Endothelial cell of umbilical vein (primary cell): ENCODE results near the gene BRSK2. TPM values are rescaled to one million over a fixed set of nuclear protein-coding genes. Genes with fewer than 3 reads are reported as not detected.

Source experiments
- BruUV-seq: library from RNA; stranded (reverse); fragments of 400-500 nt; replicated peaks from 2 replicates; lab custom pipeline; 2021; lab: Mats Ljungman, UMichigan
- CTCF ChIA-PET: fragments of 300-600, 350-600 bp; sonication (Branson Sonifier 250); formaldehyde crosslinking; loops from one replicate; lab custom pipeline; 2021; ENCODE audit warnings: antibody characterized with exemption, inconsistent platforms; lab: Charles Lee
- POLR2A ChIA-PET: fragments of 300-600, 350-600 bp; sonication (Branson Sonifier 250); formaldehyde crosslinking; loops from one replicate; lab custom pipeline; 2021; ENCODE audit warnings: antibody characterized with exemption, inconsistent platforms; lab: Charles Lee
- DNase-seq: peaks from one replicate; pipeline ENCODE4 v3.0.0-alpha.2; 2011; ENCODE audit warnings: low read depth, low spot score
- FAIRE-seq: peaks from 2 replicates; lab custom pipeline; 2011; peaks lifted over from hg19 to GRCh38; lab: Jason Lieb, UNC
- H2AFZ ChIP-seq: 2 replicates; pipeline ENCODE4 v1.6.0; 2012; ENCODE audit warnings: low read depth, low read length, control low read depth, inconsistent platforms
- H3K27ac ChIP-seq: 2 replicates; pipeline ENCODE4 v1.5.1; 2011; ENCODE audit warnings: low read depth, mild to moderate bottlenecking, control low read depth, low read length, moderate library complexity; ENCODE audit not compliant: insufficient read depth
- H3K27me3 ChIP-seq, 2 experiments: 2 replicates each; pipeline versions ENCODE4 v1.6.0 to v1.6.1; 2011; ENCODE audit warnings: low read length in 2 of 2, mixed read lengths in 1 of 2; ENCODE audit not compliant: control insufficient read depth in 2 of 2, insufficient read depth in 2 of 2
- H3K36me3 ChIP-seq, 2 experiments: 2 replicates in 1 of 2; 3 replicates in 1 of 2; pipeline ENCODE4 v1.5.1; 2011; ENCODE audit warnings: low read length in 2 of 2, mild to moderate bottlenecking in 1 of 2, moderate library complexity in 1 of 2; ENCODE audit not compliant: control insufficient read depth in 2 of 2, insufficient read depth in 2 of 2; ENCODE audit errors: extremely low read depth in 1 of 2
- H3K4me1 ChIP-seq: 3 replicates; pipeline ENCODE4 v1.5.1; 2011; ENCODE audit warnings: mild to moderate bottlenecking, low read length; ENCODE audit not compliant: control insufficient read depth, insufficient read depth; ENCODE audit errors: extremely low read depth
- H3K4me2 ChIP-seq: 2 replicates; pipeline ENCODE4 v1.6.1; 2011; ENCODE audit warnings: low read length, control low read depth, mixed read lengths; ENCODE audit not compliant: insufficient read depth
- H3K4me3 ChIP-seq, 3 experiments: fragments of 200-600 bp in 1 of 3; sonication (generic), shearing (Covaris generic) in 1 of 3; replicated peaks in 1 of 3; 2 replicates each; pipeline ENCODE4 v1.5.1; 2011 to 2016; ENCODE audit warnings: control low read depth in 3 of 3, low read length in 3 of 3, mild to moderate bottlenecking in 2 of 3, inconsistent platforms in 1 of 3, low read depth in 1 of 3, moderate library complexity in 1 of 3; ENCODE audit not compliant: insufficient read depth in 1 of 3
- H3K79me2 ChIP-seq: 2 replicates; pipeline ENCODE4 v1.6.0; 2012; ENCODE audit warnings: low read length, inconsistent platforms; ENCODE audit not compliant: control insufficient read depth, insufficient read depth
- H3K9ac ChIP-seq: replicated peaks from 2 replicates; pipeline ENCODE3; 2011; ENCODE audit warnings: low read length, control low read depth; ENCODE audit not compliant: insufficient read depth; ENCODE audit errors: extremely low read depth
- H3K9me1 ChIP-seq: replicated peaks from 3 replicates; pipeline ENCODE4 v1.6.0; 2011; ENCODE audit warnings: mild to moderate bottlenecking, low read length; ENCODE audit not compliant: control insufficient read depth, insufficient read depth; ENCODE audit errors: extremely low read depth
- H3K9me3 ChIP-seq: replicated peaks from 2 replicates; pipeline ENCODE4 v1.5.1; 2012; ENCODE audit warnings: low read length, inconsistent platforms; ENCODE audit not compliant: control insufficient read depth, insufficient read depth
- H4K20me1 ChIP-seq: replicated peaks from 2 replicates; pipeline ENCODE3; 2011; ENCODE audit warnings: mild to moderate bottlenecking, low read length; ENCODE audit not compliant: control insufficient read depth, insufficient read depth; ENCODE audit errors: extremely low read depth
- CTCF ChIP-seq, 2 donors: IDR thresholded peaks; 1 replicate in 1 of 2; 2 replicates in 1 of 2; pipeline ENCODE4 v1.5.1; 2011; ENCODE audit warnings: low read length in 2 of 2, mild to moderate bottlenecking in 2 of 2, moderate library complexity in 2 of 2, control low read depth in 1 of 2, inconsistent platforms in 1 of 2, low read depth in 1 of 2; ENCODE audit not compliant: insufficient read depth in 1 of 2; ENCODE audit errors: extremely low read depth in 1 of 2
- GATA2 ChIP-seq: IDR thresholded peaks from 2 replicates; pipeline ENCODE4 v1.7.0; 2011; ENCODE audit warnings: low read depth, mild to moderate bottlenecking, moderate library complexity, mixed read lengths, low read length; ENCODE audit not compliant: insufficient read length, insufficient read depth
- MAX ChIP-seq: IDR thresholded peaks from 2 replicates; pipeline ENCODE4 v1.6.1; 2011; ENCODE audit not compliant: insufficient read depth, insufficient read length
- MYC ChIP-seq: IDR thresholded peaks from one replicate; pipeline ENCODE4 v1.6.1; 2011; ENCODE audit warnings: mild to moderate bottlenecking, low read depth, low read length
- POLR2A ChIP-seq: IDR thresholded peaks from 2 replicates; pipeline ENCODE4 v1.6.1; 2012; ENCODE audit warnings: low read depth, mild to moderate bottlenecking, control low read depth, low read length
- dilution Hi-C: fragments of 300-500 bp; cut with MboI; formaldehyde crosslinking; loops from one replicate; pipeline ENCODE4 v1.15.0; 2019; ENCODE audit warnings: low sequenced_read_pairs; ENCODE audit not compliant: extremely low pct_ligation_motif_present
- intact Hi-C: fragments of 100-400 bp; cut with micrococcal nuclease; formaldehyde crosslinking; loops from one replicate; pipeline ENCODE4 v1.10.0; 2022
- polyA plus RNA-seq, 4 experiments: library from polyadenylated mRNA; depleted of rRNA in 3 of 4; stranded (reverse) in 3 of 4; unstranded in 1 of 4; fragments of >200 nt; gene quantifications; 2 replicates each; pipeline versions ENCODE4 v1.2.1 to v1.2.3, GENCODE V29; 2011 to 2012; ENCODE audit warnings: missing spikeins in 1 of 4
- total RNA-seq: library from RNA; stranded (reverse); gene quantifications from 2 replicates; pipeline ENCODE4 v1.2.3, GENCODE V29; 2021

The BRSK2 gene
- total and polyA plus RNA-seq, 2 donors (not counting 3 experiments of a cell fraction or from before 2014, with no cell fraction given) = 0.08 to 0.20 TPM

- H3K27me3 ChIP-seq = no peaks in the 10 kb centered on the region
- TF ChIP-seq GATA2 (no peak), POLR2A (no peak), CTCF (IDR thresholded peaks at IDR 0.05; ENCODE audit: extremely low read depth in 1 of 2, insufficient read depth in 1 of 2, low read depth in 1 of 2, low read length in 2 of 2) (no peak)
- no peaks in the 10 kb centered on the region for H3K4me1 ChIP-seq
- FAIRE-seq (no peak), DNase-seq (no peak)
- H3K79me2 ChIP-seq = no peaks in the 10 kb centered on the region
- CTCF ChIA-PET = no interaction called here
- H4K20me1 ChIP-seq = no peaks in the 10 kb centered on the region
- POLR2A ChIA-PET = no interaction called here
- H3K9ac ChIP-seq = no peak overlapping the region
- no TSS peak for BruUV-seq
- H2AFZ ChIP-seq = no peak overlapping the region
- H3K4me2 ChIP-seq = no peak overlapping the region
- intact Hi-C loops = no loop called here
- no peaks in the 10 kb centered on the region for H3K9me3 ChIP-seq
- H3K36me3 ChIP-seq = no peaks in the 10 kb centered on the region
- no peak overlapping the region for H3K27ac ChIP-seq
- dilution Hi-C loops = no loop called here
- no peaks in the 10 kb centered on the region for H3K9me1 ChIP-seq
- no peak overlapping the region for H3K4me3 ChIP-seq
Measured at GRCh38 chr11:1440496-1440895, 50.8 kb downstream of the BRSK2 start.

- no peak overlapping the region for H3K9ac ChIP-seq
- no peaks in the 10 kb centered on the region for H3K79me2 ChIP-seq
- no TSS peak for BruUV-seq
- FAIRE-seq (no peak), DNase-seq (no peak)
- H3K4me1 ChIP-seq = no peaks in the 10 kb centered on the region
- no peaks in the 10 kb centered on the region for H3K9me1 ChIP-seq
- no peak overlapping the region for H3K27ac ChIP-seq
- TF ChIP-seq MAX = no peak
- TF ChIP-seq MYC = no peak
- H3K4me3 ChIP-seq = no peak overlapping the region
- intact Hi-C loops (no loop called here), dilution Hi-C loops (no loop called here)
- no peak overlapping the region for H3K4me2 ChIP-seq
- H3K36me3 ChIP-seq = no peaks in the 10 kb centered on the region
- H3K9me3 ChIP-seq = no peaks in the 10 kb centered on the region
- no peaks in the 10 kb centered on the region for H4K20me1 ChIP-seq
- ChIA-PET CTCF (no interaction called here), POLR2A (no interaction called here)
- H2AFZ ChIP-seq = no peak overlapping the region
- H3K27me3 ChIP-seq = no peaks in the 10 kb centered on the region
Measured at GRCh38 chr11:1442163-1442562, 52.4 kb downstream of the BRSK2 start.
